CD4-positive, alpha-beta T cell treated with Interleukin-4 for 4 hours (primary cell): ENCODE measurements around the gene TANC2.

ENCODE experiments used
- DNase-seq: peaks from one replicate; pipeline ENCODE4 v3.0.0-alpha.2; 2020

The TANC2 gene

DNA sequence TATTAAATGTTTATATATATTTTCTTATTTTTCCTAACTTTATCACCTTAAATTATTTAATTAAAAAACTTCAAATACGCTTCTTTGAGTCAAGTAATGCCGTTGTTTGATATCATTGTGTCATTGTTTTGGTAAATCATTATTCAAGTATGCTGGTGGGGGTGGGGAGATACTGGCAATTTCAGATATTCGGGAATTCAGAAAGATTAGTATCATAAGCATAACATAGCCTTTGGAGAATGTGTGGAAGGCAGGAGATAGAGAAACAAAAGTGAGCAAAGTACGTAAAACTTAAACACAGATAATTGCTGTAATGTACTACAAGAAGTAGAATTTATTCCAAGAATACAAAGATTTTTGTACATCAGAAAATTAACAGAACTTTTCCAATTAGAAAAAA lies 49.8 kb downstream of the TANC2 start:
- DNase-seq, result no peak
